GM21526 (cell line): ENCODE data around the gene DNAJC5G.

Experiments used
- ATAC-seq: cut with Tn5 transposase; IDR thresholded peaks from one replicate; pipeline ENCODE4 v1.9.1; 2021; ENCODE audit warnings: moderate library complexity; ENCODE audit not compliant: unreplicated experiment, low FRiP score

The DNAJC5G gene, protein sequence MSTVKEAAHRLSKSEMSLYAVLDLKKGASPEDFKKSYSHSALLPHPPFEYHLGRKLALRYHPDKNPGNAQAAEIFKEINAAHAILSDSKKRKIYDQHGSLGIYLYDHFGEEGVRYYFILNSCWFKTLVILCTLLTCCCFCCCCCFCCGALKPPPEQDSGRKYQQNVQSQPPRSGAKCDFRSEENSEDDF

DNA sequence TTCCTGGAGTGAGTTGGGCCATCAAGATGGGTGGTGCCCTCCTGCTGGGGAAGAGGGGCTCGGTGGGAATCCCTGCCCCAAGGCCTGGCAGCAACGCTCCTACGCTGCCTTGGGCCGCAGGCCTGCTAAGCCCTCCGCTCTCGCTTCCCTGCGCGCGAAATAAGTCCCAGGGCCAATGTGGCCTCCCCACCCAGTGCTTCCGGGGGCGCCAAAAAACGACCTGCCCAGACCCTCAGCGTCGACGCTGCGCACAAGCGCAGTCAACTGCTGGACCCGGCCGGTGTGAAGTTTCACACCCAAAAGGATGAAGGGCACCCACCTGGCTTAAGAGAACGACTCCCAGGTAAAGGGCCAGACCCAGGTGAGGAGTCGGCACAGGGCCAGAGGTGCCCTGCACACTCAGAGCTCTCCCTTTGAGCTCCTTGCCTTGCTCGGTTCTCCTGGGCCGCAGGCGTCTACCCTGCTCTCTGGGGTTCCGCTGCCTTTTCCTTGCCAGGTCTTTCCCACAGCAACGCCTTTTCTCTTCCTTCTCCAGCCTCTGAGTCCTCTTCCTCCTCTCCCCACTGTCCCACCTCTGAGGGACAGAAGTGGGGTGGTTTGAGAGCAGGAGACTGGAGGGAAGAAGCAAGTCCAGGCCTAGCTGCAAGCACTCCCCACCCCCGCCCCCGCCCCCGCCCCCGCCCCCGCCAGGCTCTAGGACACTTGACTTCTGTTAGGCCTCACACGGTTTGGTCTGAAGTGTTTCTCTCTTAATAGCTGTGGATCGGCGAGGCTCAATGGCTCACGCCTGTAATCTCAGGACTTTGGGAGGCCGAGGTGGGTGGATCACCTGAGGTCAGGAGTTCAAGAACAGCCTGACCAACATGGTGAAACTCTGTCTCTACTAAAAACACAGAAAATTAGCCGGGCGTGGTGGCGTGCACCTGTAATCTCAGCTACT lies at the start of gene DNAJC5G:
TSS of gene DNAJC5G (plus strand) at position 223 of the 940 bp plus-strand sequence. CDS start 1,296 bp downstream, outside the sequence.
- ATAC-seq = no peak

DNA sequence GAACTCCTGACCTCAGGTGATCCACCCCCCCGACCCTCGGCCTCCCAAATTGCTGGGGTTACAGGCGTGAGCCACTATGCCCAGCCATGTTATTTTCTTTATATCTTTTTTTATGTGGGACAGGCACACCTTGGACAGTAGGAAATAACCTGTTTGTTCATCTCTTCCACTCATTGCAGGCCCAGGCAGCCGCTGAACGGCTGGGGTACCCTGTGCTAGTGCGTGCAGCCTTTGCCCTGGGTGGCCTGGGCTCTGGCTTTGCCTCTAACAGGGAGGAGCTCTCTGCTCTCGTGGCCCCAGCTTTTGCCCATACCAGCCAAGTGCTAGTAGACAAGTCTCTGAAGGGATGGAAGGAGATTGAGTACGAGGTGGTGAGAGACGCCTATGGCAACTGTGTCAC lies 49.7 kb upstream of the DNAJC5G start:
- ATAC-seq = no peak

DNA sequence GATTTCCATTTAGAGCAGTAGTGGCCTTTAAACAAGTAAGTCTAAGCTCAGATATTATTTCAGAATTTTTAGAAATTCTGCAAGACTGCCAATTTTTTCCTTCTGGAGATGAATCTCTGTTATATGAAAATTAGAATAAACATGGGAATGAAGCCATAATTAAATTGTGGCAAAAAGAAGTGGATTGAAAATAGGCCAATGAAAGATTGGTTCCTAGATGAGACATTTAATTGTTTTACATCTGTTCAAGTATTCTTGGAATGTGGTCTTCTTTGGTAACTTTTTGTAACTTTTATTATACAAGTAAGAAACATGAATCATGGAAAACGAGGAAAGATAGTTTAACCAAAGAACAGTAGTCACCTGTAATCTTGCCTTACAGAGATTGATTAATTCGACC lies 47.7 kb upstream of the DNAJC5G start:
- no peak for ATAC-seq

DNA sequence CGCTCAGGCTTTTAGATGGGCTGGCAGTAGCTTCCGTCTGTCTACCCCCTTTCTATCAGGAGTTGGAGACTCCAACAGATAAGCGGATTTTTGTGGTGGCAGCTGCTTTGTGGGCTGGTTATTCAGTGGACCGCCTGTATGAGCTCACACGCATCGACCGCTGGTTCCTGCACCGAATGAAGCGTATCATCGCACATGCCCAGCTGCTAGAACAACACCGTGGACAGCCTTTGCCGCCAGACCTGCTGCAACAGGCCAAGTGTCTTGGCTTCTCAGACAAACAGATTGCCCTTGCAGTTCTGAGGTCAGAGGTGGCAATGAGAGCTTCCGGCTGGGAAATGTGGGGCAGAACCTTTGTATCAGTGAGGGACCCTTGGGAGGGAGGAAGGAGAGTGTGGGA lies 43.3 kb upstream of the DNAJC5G start:
- ATAC-seq = no peak

DNA sequence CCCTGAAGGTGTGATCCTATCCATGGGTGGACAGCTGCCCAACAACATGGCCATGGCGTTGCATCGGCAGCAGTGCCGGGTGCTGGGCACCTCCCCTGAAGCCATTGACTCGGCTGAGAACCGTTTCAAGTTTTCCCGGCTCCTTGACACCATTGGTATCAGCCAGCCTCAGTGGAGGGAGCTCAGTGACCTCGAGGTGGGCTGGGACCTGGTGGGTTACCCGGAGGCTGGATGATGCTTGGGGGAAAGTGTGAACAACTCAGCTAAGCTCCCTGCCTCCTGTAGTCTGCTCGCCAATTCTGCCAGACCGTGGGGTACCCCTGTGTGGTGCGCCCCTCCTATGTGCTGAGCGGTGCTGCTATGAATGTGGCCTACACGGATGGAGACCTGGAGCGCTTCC lies 41.9 kb upstream of the DNAJC5G start:
- ATAC-seq = no peak

DNA sequence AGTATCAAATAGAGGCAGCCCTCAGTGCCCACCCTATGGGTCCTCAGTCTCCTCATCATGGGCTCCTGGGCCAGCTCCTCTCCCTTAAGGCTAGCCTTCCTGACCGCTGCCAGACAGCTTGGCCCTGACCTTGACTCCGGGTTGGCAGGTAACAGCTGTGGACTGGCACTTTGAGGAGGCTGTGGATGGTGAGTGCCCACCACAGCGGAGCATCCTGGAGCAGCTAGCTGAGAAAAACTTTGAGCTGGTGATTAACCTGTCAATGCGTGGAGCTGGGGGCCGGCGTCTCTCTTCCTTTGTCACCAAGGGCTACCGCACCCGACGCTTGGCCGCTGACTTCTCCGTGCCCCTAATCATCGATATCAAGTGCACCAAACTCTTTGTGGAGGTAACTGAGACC lies 39.1 kb upstream of the DNAJC5G start:
- ATAC-seq = no peak

DNA sequence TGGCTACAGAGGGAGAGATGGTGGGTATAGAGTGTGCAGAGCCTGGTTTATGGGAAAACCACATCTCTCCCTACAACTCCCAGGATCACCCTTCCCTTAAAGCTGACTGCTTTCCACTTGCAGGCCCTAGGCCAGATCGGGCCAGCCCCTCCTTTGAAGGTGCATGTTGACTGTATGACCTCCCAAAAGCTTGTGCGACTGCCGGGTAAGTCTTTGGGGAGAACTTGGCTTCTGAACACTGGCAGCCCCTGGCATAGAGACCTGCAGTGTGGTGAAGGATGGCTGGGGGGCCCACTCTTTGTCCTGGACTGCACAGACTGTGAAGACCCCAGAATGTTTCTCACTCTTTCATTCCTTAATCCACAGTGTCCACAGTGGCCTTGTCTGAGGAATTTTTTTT lies 38.6 kb upstream of the DNAJC5G start:
- ATAC-seq = no peak

DNA sequence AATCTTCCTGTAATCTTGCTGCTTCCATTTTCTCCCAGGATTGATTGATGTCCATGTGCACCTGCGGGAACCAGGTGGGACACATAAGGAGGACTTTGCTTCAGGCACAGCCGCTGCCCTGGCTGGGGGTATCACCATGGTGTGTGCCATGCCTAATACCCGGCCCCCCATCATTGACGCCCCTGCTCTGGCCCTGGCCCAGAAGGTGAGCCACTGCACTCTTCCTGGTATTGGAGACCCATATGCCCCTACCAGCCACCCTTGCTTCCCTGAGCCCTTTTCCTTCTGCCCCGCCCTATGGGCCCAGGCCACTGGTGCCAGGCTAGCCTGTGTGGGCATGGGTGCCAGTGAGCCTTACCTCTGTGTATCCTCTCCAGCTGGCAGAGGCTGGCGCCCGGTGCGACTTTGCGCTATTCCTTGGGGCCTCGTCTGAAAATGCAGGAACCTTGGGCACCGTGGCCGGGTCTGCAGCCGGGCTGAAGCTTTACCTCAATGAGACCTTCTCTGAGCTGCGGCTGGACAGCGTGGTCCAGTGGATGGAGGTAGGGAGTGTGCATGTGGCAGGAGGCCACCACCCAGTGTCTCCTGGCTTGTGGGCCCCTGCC lies 37.8 kb upstream of the DNAJC5G start:
- ATAC-seq = no peak

DNA sequence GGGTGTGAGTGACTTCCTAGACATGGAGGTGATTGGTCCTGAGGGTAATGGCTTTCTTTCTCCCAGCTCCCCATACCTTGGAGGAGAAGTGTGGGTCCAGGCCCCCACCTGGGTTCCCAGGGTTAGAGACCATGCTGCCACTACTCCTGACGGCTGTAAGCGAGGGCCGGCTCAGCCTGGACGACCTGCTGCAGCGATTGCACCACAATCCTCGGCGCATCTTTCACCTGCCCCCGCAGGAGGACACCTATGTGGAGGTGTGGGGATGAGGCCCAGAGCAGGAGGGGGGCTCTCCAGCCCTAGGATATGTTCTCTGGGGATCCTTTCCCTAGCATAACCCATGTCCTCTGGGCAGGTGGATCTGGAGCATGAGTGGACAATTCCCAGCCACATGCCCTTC lies 36.3 kb upstream of the DNAJC5G start:
- ATAC-seq = no peak

DNA sequence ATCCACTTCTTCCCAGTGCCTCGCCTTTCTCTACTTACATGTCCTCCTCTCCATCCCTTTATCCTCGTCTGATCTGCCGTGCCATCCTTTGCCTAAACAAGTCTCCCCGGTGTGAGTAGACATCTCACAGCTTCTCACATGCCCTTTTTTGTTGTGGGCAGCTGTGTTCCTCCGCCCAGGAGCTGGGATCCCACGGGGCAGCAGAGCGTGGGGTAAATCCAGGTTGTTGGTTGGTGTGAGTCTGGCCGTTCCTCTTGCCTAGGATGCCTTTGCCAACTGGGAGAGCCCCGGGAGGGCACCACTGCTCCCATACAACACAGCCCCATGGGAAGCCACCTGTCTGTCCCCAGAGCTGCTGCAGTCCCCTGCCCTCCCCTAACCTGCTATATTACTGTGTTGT lies 34.8 kb upstream of the DNAJC5G start:
- no peak for ATAC-seq

DNA sequence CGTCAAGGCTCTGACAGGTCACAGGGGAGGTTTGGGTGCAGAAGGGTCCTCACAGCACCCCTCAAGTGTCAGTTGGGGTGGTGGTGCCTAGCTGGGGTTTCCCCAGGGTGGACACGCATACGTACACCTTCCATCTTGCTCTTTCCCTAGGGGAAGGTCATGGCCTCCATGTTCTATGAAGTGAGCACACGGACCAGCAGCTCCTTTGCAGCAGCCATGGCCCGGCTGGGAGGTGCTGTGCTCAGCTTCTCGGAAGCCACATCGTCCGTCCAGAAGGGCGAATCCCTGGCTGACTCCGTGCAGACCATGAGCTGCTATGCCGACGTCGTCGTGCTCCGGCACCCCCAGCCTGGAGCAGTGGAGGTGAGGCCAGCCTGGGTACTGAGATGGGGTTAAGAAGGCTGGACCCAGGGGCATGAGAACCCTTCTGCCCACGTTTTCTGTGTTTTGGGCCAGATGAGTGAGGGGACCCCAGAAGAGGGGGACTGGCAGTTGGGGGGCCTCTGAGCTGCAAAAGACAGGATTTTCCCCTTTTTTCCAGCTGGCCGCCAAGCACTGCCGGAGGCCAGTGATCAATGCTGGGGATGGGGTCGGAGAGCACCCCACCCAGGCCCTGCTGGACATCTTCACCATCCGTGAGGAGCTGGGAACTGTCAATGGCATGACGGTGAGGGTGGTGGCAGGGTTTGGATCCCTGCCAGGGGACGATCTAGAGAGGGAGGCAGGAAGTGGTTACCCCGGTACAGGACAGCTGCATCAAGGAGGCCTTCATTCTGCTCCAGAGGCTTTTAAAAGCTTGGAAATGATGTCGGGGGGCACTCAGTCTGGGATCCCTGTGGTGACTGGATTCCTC lies 33.2 kb upstream of the DNAJC5G start:
- ATAC-seq = no peak

DNA sequence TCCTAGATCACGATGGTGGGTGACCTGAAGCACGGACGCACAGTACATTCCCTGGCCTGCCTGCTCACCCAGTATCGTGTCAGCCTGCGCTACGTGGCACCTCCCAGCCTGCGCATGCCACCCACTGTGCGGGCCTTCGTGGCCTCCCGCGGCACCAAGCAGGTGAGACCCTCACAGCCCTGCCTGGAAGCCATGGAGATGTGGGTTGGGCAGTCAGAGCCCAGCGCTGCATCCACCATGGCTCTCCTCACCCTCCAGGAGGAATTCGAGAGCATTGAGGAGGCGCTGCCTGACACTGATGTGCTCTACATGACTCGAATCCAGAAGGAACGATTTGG lies 32.6 kb upstream of the DNAJC5G start:
- no peak for ATAC-seq

DNA sequence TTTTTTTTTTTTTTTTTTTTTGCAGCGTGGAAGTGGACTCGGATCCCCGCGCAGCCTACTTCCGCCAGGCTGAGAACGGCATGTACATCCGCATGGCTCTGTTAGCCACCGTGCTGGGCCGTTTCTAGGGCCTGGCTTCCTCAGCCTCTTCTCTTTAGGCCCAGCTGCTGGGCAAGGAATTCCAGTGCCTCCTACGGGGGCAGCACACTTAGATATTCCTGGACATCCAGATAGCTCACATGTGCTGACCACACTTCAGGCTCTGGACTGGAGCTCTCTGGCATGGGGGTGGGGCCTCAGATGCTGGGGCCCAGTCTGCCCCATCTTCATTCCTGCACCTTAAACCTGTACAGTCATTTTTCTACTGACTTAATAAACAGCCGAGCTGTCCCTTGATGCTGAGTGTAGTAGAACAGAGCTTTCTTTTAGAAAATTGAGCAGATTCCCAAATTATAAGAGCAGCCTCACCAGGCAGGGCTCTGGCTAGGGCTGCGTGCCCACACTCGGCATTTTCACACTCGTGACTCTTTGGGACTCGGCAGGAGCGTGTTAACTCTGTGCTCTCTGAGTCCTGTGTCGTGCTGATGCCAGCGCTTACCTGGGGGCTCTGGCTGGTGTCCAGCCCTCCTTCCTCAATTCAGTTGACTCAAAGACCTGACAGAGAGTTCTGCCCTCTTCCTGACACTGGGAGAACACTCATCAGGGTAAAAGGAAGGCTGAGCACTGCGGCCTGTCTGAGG lies 31.7 kb upstream of the DNAJC5G start:
- no peak for ATAC-seq

DNA sequence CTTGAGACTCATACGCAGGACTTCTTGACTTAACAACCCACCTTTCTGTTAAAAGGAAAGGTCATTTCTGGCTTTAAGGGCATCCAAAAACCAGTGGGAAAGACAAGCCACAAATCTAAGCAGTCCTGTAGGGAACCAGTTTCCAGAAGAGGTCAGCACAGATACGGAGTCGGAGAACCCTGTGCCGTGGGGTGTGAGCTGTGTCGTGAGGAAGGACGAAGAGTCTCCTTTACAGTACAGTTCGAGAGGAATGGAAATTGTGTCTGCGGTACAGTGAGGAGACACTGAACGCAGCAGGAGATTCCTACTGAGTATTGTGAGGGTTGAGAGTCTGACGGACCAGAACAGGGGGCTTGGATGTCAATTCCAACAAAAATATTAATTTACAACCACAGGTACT lies 30.1 kb upstream of the DNAJC5G start:
- no peak for ATAC-seq

DNA sequence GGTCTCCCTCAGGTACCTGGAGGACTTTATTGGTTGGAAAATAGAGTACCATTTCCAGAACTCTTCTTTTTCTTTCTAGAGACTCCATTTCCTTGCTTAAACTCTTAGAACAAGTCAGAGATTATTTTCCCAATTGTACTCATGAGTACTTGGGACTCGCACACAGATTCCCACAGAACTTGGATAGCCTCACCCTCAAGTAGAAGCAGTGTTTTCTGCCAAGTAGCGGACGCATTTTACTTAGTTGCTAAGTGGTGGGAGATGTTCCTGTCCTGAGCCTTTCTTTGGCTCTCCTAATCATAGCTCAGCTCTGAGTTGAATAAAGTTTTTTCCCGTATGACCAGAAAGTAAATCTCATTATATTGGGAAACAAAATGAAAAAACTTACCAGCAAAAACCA lies 29.6 kb upstream of the DNAJC5G start:
- no peak for ATAC-seq

DNA sequence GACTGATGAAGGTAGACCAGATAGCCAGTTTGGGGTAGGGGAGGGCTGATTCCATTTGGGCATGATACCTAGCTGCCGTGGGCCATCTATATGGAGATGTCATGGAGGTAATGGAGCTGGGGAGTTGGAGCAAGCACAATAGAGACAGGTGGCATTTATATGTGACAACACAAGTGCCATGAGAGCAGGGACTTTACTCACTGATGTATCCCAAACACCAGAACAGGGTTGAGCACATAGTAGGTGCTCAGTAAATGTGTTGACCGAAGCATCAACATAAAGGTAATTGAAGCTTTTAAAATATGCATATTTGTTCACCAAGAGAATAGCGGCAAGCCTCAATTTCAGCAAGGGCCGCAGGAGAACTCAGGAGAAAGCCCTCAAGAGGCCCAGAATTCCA lies 27.3 kb upstream of the DNAJC5G start:
- ATAC-seq = no peak

DNA sequence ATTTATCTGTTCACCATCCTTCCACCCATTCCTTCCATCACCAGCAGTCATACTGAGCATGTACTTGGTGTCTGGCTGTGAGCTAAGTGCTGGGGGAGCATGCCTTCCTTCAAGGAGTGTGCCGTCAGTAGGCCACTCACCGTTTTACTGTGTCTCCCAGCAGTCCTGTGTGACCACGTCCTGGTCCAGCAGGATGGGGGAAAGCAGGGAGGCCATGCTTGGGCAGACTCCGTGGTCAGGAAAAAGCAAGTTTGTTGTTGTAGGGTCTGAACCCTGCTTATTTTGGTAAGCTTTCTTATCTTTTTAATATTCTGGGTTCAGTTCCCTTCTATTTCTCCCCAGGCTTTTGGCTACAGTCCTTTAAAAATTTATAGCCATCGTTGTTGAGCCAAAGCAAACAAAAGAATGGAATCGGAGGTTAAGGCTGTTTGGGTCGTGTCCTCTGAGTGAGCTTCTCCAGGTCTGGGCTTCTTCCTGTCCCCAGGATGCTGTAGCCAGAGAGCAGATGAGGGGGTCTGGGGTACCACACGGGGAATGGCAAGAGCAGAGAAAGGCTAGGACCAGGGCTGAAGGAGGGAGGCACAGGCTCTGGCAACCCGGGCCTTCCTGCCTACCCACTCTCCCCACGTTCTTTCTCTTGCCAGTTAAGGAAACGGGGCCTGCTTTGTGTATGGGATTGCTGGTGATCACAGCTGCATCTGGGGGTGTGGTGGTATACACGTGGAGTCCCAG lies 25.9 kb upstream of the DNAJC5G start:
- ATAC-seq = no peak

DNA sequence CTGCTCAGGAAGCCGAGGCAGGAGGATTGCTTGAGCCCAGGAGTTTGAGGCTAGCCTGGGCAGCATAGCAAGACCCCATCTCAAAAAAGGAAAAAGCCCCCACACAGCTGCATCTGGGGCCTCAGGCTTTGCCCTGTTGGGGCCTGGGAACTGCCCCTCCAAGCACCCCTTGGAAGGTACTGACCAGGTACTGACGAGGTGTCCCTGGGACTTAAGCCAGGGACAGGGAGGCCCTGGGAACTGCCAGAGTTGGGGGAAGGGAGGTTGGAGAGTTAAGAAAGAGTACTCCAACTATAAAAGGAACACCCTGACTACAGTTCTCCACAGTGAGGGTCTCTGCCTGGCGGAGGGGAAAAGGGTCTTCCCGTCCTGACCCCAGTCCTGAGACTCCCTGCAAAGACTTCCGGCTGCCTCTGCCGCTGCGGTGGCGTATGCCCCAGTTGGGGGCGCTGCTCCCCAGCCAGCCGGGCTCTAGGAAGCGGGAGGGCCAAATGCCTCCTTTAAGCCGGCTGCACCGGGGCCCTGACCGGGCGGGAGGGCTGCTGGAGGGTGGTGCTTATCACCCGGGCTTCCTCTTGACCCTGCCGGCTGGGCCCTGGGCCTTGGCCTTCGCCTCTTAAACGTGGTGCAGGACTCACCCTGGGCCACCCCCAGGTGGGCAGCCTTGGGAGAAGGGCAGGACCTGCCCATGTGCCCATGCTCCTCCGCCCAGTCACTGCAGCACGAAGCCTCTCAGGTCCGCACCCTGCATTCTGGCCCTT lies 25.2 kb upstream of the DNAJC5G start:
- ATAC-seq = no peak
